HG03045 (cell line): ENCODE measurements around the gene CARD19.

Experiments used
- ATAC-seq: cut with Tn5 transposase; IDR thresholded peaks from one replicate; pipeline ENCODE4 v1.9.1; 2021; ENCODE audit warnings: mild to moderate bottlenecking, moderate library complexity; ENCODE audit not compliant: unreplicated experiment

Gene CARD19

GRCh38 chr9:93096131-93096802 lies at the start of gene CARD19:
Gene CARD19 (plus strand): TSS chr9:93096217. CDS start chr9:93096346, 129 bp downstream.
- peak; percentile 50 for ATAC-seq

- ATAC-seq: no peak
These were observed 47.2 kb upstream of the CARD19 start for GRCh38 chr9:93048566-93049448.

GRCh38 chr9:93049491-93049890 lies 46.5 kb upstream of the CARD19 start:
- no peak for ATAC-seq

- ATAC-seq: no peak
These were observed 45.8 kb upstream of the CARD19 start for GRCh38 chr9:93050231-93050630.

GRCh38 chr9:93051680-93052089 lies 44.3 kb upstream of the CARD19 start:
- no peak for ATAC-seq

- no peak for ATAC-seq
These were observed 43.1 kb upstream of the CARD19 start for GRCh38 chr9:93052791-93053540.

- ATAC-seq: no peak
These were observed 42.2 kb upstream of the CARD19 start for GRCh38 chr9:93053781-93054331.

GRCh38 chr9:93054758-93055704 lies 41.0 kb upstream of the CARD19 start:
- no peak for ATAC-seq

GRCh38 chr9:93057042-93057702 lies 38.8 kb upstream of the CARD19 start:
- ATAC-seq: no peak

GRCh38 chr9:93057703-93058354 lies 38.2 kb upstream of the CARD19 start:
- ATAC-seq: no peak

- peak; percentile 58 for ATAC-seq
These were observed 37.5 kb upstream of the CARD19 start, which contains the start of gene SUSD3 for GRCh38 chr9:93058355-93059010. Gene SUSD3 (plus strand): TSS chr9:93058701. CDS start chr9:93058743, 42 bp downstream.

- ATAC-seq: peak; percentile 27
These were observed 36.9 kb upstream of the CARD19 start for GRCh38 chr9:93059011-93059714.

GRCh38 chr9:93059715-93060578 lies 36.1 kb upstream of the CARD19 start:
- no peak for ATAC-seq

GRCh38 chr9:93060746-93061259 lies 35.2 kb upstream of the CARD19 start:
- ATAC-seq: no peak

GRCh38 chr9:93061260-93061751 lies 34.7 kb upstream of the CARD19 start:
- no peak for ATAC-seq
